Left forelimb (tissue), 1 donor: ENCODE results near the gene ZNF438.

ENCODE experiments used
- DNase-seq: peaks from one replicate; pipeline ENCODE4 v3.0.0-alpha.2; 2018; ENCODE audit warnings: low spot score

The ZNF438 gene

GRCh38 chr10:30823651-30824050, 208.0 kb downstream of the ZNF438 start:
- DNase-seq = no peak

- no peak for DNase-seq
Observed at GRCh38 chr10:30822693-30823465, 208.8 kb downstream of the ZNF438 start.

- DNase-seq = no peak
Observed at GRCh38 chr10:30821994-30822692, 209.5 kb downstream of the ZNF438 start.

GRCh38 chr10:30821261-30821993, 210.2 kb downstream of the ZNF438 start:
- DNase-seq = no peak

GRCh38 chr10:30820261-30820991, 211.2 kb downstream of the ZNF438 start:
- DNase-seq = no peak

GRCh38 chr10:30819341-30820181, 212.1 kb downstream of the ZNF438 start:
- no peak for DNase-seq

- no peak for DNase-seq
Observed at GRCh38 chr10:30818854-30819253, 212.8 kb downstream of the ZNF438 start.

- DNase-seq = no peak
Observed at GRCh38 chr10:30818010-30818660, 213.5 kb downstream of the ZNF438 start.

- no peak for DNase-seq
Observed at GRCh38 chr10:30817541-30817940, 214.1 kb downstream of the ZNF438 start.

- DNase-seq = no peak
Observed at GRCh38 chr10:30816820-30817171, 214.9 kb downstream of the ZNF438 start.

GRCh38 chr10:30816159-30816819, 215.4 kb downstream of the ZNF438 start:
- DNase-seq = no peak

- DNase-seq = no peak
Observed at GRCh38 chr10:30813872-30814481, 217.7 kb downstream of the ZNF438 start.

- no peak for DNase-seq
Observed at GRCh38 chr10:30812018-30812851, 219.4 kb downstream of the ZNF438 start.

GRCh38 chr10:30811276-30812017, 220.2 kb downstream of the ZNF438 start:
- no peak for DNase-seq

GRCh38 chr10:30810416-30810815, 221.2 kb downstream of the ZNF438 start:
- no peak for DNase-seq

- no peak for DNase-seq
Observed at GRCh38 chr10:30806850-30807249, 224.8 kb downstream of the ZNF438 start.

- no peak for DNase-seq
Observed at GRCh38 chr10:30805061-30805460, 226.6 kb downstream of the ZNF438 start.

- no peak for DNase-seq
Observed at GRCh38 chr10:30804478-30805055, 227.1 kb downstream of the ZNF438 start.
